PC-9 (cell line): Measurements from ENCODE around the gene XPO4.

Source experiments
- EZH2 ChIP-seq: fragments of 200-600 bp; sonication (generic); IDR thresholded peaks from 2 replicates; pipeline ENCODE4 v1.8.0; 2017; ENCODE audit warnings: antibody characterized with exemption, low read depth
- TF ChIP-seq, protein P1 (sequence below): fragments of 200-600 bp; sonication (generic); conservative IDR thresholded peaks from 2 replicates; pipeline ENCODE4 v1.6.1; 2017; ENCODE audit warnings: mixed run types, antibody characterized with exemption, mild to moderate bottlenecking, moderate library complexity

DNA sequence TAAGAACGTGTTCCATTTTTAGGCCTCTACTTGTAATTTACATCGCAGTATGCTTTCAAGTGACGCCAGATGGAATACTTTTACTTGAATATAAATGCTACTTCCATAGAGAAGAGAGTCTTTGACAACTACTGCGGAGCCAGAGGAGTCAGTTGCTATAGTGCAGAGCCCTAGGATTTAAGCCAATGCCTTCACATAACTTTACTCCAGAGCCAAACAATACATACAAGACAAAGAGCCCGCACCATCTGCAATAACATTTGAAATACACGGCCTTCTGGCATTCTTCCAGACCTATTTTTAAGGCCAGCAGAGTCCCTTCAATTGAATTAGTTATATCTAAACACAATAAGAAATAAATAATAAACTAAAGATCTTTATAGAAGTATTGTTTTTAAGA lies 59.4 kb downstream of the XPO4 start:
- TF ChIP-seq, protein P1, sequence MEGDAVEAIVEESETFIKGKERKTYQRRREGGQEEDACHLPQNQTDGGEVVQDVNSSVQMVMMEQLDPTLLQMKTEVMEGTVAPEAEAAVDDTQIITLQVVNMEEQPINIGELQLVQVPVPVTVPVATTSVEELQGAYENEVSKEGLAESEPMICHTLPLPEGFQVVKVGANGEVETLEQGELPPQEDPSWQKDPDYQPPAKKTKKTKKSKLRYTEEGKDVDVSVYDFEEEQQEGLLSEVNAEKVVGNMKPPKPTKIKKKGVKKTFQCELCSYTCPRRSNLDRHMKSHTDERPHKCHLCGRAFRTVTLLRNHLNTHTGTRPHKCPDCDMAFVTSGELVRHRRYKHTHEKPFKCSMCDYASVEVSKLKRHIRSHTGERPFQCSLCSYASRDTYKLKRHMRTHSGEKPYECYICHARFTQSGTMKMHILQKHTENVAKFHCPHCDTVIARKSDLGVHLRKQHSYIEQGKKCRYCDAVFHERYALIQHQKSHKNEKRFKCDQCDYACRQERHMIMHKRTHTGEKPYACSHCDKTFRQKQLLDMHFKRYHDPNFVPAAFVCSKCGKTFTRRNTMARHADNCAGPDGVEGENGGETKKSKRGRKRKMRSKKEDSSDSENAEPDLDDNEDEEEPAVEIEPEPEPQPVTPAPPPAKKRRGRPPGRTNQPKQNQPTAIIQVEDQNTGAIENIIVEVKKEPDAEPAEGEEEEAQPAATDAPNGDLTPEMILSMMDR: no peak
- no peak for TF ChIP-seq EZH2
